ENCODE data around the gene SH3GL1. TPM values are rescaled to one million over a fixed set of nuclear protein-coding genes. Genes with fewer than 3 reads are reported as not detected.

Gene SH3GL1
- total RNA-seq, 1 experiment from 2014 or later: 40.7 TPM

- BruUV-seq (replicated peaks): no TSS peak
- peaks cover 11% of the 10 kb centered on the region for H3K36me3 Mint-ChIP-seq (ENCODE audit: insufficient read depth, unreplicated experiment)
- H3K9me3 Mint-ChIP-seq (ENCODE audit: low read depth, unreplicated experiment): no peaks in the 10 kb centered on the region
- DNase-seq: no peak
- no peak for TF ChIP-seq CTCF (IDR thresholded peaks at IDR 0.05; ENCODE audit: unreplicated experiment)
- H3K4me1 Mint-ChIP-seq (ENCODE audit: low read depth, unreplicated experiment): no peaks in the 10 kb centered on the region
- H3K4me3 Mint-ChIP-seq (ENCODE audit: low read depth, unreplicated experiment): no peak overlapping the region
- intact Hi-C loops (cut with micrococcal nuclease; ENCODE audit: unreplicated experiment): no loop called here
- H3K27ac Mint-ChIP-seq (ENCODE audit: unreplicated experiment): no peak overlapping the region
- H3K27me3 Mint-ChIP-seq (ENCODE audit: unreplicated experiment): no peaks in the 10 kb centered on the region
- CTCF ChIA-PET: no interaction called here
Observed at GRCh38 chr19:4423416-4424126, 23.2 kb upstream of the SH3GL1 start.

GRCh38 chr19:4416268-4416667 is 15.9 kb upstream of the SH3GL1 start:
- H3K9me3 Mint-ChIP-seq (ENCODE audit: low read depth, unreplicated experiment): no peaks in the 10 kb centered on the region
- no peaks in the 10 kb centered on the region for H3K4me1 Mint-ChIP-seq (ENCODE audit: low read depth, unreplicated experiment)
- no peaks in the 10 kb centered on the region for H3K27me3 Mint-ChIP-seq (ENCODE audit: unreplicated experiment)
- intact Hi-C loops (cut with micrococcal nuclease; ENCODE audit: unreplicated experiment): no loop called here
- BruUV-seq (replicated peaks): no TSS peak
- no peak overlapping the region for H3K27ac Mint-ChIP-seq (ENCODE audit: unreplicated experiment)
- no peak for TF ChIP-seq CTCF (IDR thresholded peaks at IDR 0.05; ENCODE audit: unreplicated experiment)
- peaks cover 13% of the 10 kb centered on the region for H3K36me3 Mint-ChIP-seq (ENCODE audit: insufficient read depth, unreplicated experiment)
- DNase-seq: no peak
- CTCF ChIA-PET: no interaction called here
- H3K4me3 Mint-ChIP-seq (ENCODE audit: low read depth, unreplicated experiment): no peak overlapping the region

GRCh38 chr19:4415352-4415751 is 15.0 kb upstream of the SH3GL1 start:
- intact Hi-C loops (cut with micrococcal nuclease; ENCODE audit: unreplicated experiment): no loop called here
- Mint-ChIP-seq H3K4me1 (ENCODE audit: low read depth, unreplicated experiment) (no peaks in the 10 kb centered on the region), H3K9me3 (ENCODE audit: low read depth, unreplicated experiment) (no peaks in the 10 kb centered on the region), H3K36me3 (ENCODE audit: insufficient read depth, unreplicated experiment) (peaks cover 13% of the 10 kb centered on the region), H3K27ac (ENCODE audit: unreplicated experiment) (no peak overlapping the region), H3K4me3 (ENCODE audit: low read depth, unreplicated experiment) (no peak overlapping the region), H3K27me3 (ENCODE audit: unreplicated experiment) (no peaks in the 10 kb centered on the region)
- BruUV-seq (replicated peaks): no TSS peak
- TF ChIP-seq CTCF (IDR thresholded peaks at IDR 0.05; ENCODE audit: unreplicated experiment): no peak
- CTCF ChIA-PET: no interaction called here
- DNase-seq: no peak

GRCh38 chr19:4414800-4415321 is 14.5 kb upstream of the SH3GL1 start:
- intact Hi-C loops (cut with micrococcal nuclease; ENCODE audit: unreplicated experiment): no loop called here
- no TSS peak for BruUV-seq (replicated peaks)
- CTCF ChIA-PET: no interaction called here
- Mint-ChIP-seq H3K27me3 (ENCODE audit: unreplicated experiment) (no peaks in the 10 kb centered on the region), H3K4me3 (ENCODE audit: low read depth, unreplicated experiment) (no peak overlapping the region), H3K27ac (ENCODE audit: unreplicated experiment) (no peak overlapping the region), H3K9me3 (ENCODE audit: low read depth, unreplicated experiment) (no peaks in the 10 kb centered on the region), H3K4me1 (ENCODE audit: low read depth, unreplicated experiment) (no peaks in the 10 kb centered on the region), H3K36me3 (ENCODE audit: insufficient read depth, unreplicated experiment) (peaks cover 13% of the 10 kb centered on the region)
- TF ChIP-seq CTCF (IDR thresholded peaks at IDR 0.05; ENCODE audit: unreplicated experiment): no peak
- no peak for DNase-seq
